Progenitor cell of endocrine pancreas (in vitro differentiated cells): Measurements from ENCODE around the gene GH2. TPM values are rescaled to one million over a fixed set of nuclear protein-coding genes. Genes with fewer than 3 reads are reported as not detected.
"Not testable (repeated sequence)": the region's sequence is repeated elsewhere in the genome, so short reads cannot be mapped to it uniquely, and the experiment has no call there.

Experiments
- DNase-seq: peaks from one replicate; pipeline ENCODE4 v3.0.0; 2021; ENCODE audit warnings: low spot score; ENCODE audit not compliant: unreplicated experiment
- H3K27ac Mint-ChIP-seq: 2 replicates; pipeline ENCODE4 v1.8.0; 2021; ENCODE audit warnings: mild to moderate bottlenecking, moderate library complexity, mixed read lengths
- H3K27me3 Mint-ChIP-seq: 2 replicates; pipeline ENCODE4 v1.8.0; 2021; ENCODE audit warnings: mixed read lengths
- H3K36me3 Mint-ChIP-seq: 2 replicates; pipeline ENCODE4 v1.8.0; 2022; ENCODE audit warnings: mixed read lengths; ENCODE audit not compliant: insufficient read depth
- H3K4me1 Mint-ChIP-seq: 2 replicates; pipeline ENCODE4 v1.8.0; 2021; ENCODE audit warnings: low read depth, mixed read lengths
- H3K4me3 Mint-ChIP-seq: 2 replicates; pipeline ENCODE4 v1.8.0; 2021; ENCODE audit warnings: low read depth, mild to moderate bottlenecking, moderate library complexity, mixed read lengths
- H3K9me3 Mint-ChIP-seq: 2 replicates; pipeline ENCODE4 v1.8.0; 2021; ENCODE audit warnings: low read depth, mixed read lengths
- total RNA-seq: library from RNA; stranded (reverse); gene quantifications from 2 replicates; pipeline ENCODE4 v1.2.1, GENCODE V29; 2021
- TF ChIP-seq, protein P1 (sequence below): fragments of 200-600 bp; sonication (generic); IDR thresholded peaks from one replicate; pipeline ENCODE4 v1.5.0; 2021; ENCODE audit warnings: antibody characterized with exemption, mild to moderate bottlenecking; ENCODE audit not compliant: unreplicated experiment

The GH2 gene
- total RNA-seq, 1 donor from 2014 or later = not detected

DNA sequence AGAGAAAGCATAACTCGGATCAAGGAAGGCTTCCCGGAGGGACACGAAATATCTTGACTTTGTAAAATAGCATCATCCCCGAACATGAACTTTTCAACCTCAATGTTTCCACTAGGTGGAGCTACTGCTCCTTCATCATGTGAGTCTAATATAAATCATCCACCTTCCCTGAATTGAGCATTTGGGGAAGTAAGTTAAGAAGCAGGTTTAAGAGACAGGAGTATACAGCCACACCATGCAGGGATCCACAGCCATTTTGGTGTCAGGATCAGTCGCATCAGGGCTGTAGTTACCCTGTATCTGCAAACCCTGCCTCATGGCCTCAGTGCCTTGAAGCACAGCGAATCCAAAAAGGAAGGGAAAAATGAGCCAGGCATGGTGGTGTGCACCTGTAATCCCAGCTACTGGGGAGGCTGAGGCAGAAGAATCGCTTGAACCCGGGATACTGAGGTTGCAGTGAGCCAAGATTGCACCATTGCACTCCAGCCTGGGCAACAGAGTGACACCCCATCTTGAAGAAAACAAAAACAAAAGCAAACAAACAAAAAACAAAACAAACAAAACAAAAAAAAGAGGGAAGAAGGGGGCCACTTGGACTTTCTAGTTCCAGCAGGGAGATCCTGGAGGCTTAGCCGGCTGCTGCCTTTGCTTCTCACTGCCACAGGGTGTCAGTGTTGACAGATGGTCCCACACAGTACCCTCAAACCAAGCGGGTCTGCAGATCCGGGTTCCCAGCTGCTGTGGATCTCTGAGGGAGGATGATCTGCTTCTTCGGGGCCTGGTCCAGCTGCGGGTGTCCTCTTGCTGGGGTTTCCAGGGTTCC lies 7.5 kb upstream of the GH2 start:
- H3K27ac Mint-ChIP-seq, H3K36me3 Mint-ChIP-seq, DNase-seq, H3K9me3 Mint-ChIP-seq, H3K4me1 Mint-ChIP-seq, H3K4me3 Mint-ChIP-seq: not testable (repeated sequence)
- TF ChIP-seq, protein P1, sequence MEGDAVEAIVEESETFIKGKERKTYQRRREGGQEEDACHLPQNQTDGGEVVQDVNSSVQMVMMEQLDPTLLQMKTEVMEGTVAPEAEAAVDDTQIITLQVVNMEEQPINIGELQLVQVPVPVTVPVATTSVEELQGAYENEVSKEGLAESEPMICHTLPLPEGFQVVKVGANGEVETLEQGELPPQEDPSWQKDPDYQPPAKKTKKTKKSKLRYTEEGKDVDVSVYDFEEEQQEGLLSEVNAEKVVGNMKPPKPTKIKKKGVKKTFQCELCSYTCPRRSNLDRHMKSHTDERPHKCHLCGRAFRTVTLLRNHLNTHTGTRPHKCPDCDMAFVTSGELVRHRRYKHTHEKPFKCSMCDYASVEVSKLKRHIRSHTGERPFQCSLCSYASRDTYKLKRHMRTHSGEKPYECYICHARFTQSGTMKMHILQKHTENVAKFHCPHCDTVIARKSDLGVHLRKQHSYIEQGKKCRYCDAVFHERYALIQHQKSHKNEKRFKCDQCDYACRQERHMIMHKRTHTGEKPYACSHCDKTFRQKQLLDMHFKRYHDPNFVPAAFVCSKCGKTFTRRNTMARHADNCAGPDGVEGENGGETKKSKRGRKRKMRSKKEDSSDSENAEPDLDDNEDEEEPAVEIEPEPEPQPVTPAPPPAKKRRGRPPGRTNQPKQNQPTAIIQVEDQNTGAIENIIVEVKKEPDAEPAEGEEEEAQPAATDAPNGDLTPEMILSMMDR = peak; percentile 54
- peaks cover 19% of the 10 kb centered on the region for H3K27me3 Mint-ChIP-seq

DNA sequence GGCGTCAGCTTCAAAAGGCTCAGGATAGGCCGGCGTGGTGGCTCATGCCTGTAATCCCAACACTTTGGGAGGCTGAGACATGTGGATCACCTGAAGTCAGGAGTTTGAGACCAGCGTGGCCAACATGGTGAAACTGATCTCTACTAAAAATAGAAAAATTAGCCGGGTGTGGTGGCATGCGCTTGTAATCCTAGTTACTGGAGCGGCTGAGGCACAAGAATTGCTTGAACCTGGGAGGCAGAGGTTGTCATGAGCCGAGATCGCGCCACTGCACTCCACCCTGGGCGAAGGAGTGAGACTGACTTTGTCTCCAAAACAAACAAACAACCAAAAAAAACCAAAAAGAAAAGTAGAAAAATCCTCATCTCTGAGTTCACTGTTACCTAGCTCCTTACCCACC lies 3.4 kb upstream of the GH2 start:
- not testable (repeated sequence) for H3K36me3 Mint-ChIP-seq, H3K4me1 Mint-ChIP-seq, DNase-seq, H3K4me3 Mint-ChIP-seq, H3K27ac Mint-ChIP-seq, H3K9me3 Mint-ChIP-seq
- peaks cover 24% of the 10 kb centered on the region for H3K27me3 Mint-ChIP-seq

DNA sequence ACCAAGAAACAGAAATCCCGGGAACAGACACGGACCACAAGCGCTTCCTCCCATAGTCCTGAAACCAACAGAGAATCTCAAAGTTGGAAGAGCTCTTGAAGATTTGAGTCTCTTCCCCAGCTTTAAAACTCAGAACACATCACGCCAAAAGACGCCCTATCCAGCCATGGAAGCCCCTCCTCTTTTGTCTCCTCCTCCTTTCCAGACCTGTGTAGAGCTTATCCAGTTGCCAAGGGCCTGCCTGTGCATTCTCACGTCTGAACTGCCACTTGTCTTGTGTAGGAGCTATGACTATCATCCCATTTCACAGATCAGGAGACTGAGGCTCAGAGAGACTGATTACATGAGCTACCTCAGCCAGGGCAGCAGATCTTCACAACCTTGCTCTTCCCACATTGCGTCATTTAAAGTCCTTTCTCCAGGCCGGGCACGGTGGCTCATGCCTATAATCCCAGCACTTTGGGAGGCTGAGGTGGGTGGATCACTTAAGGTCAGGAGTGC lies 932 bp upstream of the GH2 start:
- not testable (repeated sequence) for H3K9me3 Mint-ChIP-seq, DNase-seq, H3K27ac Mint-ChIP-seq, H3K4me1 Mint-ChIP-seq, H3K4me3 Mint-ChIP-seq, H3K36me3 Mint-ChIP-seq
- H3K27me3 Mint-ChIP-seq = peaks cover 33% of the 10 kb centered on the region

DNA sequence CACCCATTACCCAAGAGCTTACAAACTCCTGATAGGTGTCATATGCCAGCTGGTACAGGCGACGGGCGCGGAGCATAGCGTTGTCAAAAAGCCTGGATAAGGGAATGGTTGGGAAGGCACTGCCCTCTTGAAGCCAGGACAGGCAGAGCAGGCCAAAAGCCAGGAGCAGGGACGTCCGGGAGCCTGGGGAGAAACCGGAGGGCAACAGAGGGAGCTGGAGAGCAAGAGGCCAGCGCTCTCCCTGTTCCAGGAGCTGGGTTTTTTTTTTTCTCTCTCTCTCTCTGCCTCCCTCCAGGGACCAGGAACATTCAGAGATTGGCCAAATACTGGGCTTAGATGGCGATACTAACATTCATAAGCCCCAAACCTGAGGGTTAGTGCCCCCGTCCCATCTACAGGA lies 407 bp downstream of the GH2 start:
- H3K36me3 Mint-ChIP-seq, H3K9me3 Mint-ChIP-seq, DNase-seq, H3K27ac Mint-ChIP-seq, H3K4me3 Mint-ChIP-seq, H3K4me1 Mint-ChIP-seq: not testable (repeated sequence)
- TF ChIP-seq, protein P1 = peak; percentile 14
- H3K27me3 Mint-ChIP-seq = peaks cover 25% of the 10 kb centered on the region

DNA sequence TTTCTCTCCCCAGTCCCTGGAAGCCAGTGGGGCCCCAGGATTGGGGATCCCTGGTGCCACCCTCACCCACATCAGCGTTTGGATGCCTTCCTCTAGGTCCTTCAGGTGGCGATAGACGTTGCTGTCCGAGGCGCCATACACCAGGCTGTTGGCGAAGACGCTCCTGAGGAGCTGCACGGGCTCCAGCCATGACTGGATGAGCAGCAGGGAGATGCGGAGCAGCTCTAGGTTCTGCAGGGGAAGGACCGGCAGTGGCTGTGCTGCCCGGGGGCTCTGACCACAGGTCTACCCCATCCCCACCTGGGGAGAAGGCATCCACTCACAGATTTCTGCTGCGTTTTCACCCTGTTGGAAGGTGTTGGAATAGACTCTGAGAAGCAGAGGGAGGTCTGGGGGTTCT lies 1.0 kb downstream of the GH2 start:
- H3K27ac Mint-ChIP-seq = no peak overlapping the region
- no peaks in the 10 kb centered on the region for H3K4me1 Mint-ChIP-seq
- no peak overlapping the region for H3K4me3 Mint-ChIP-seq
- H3K36me3 Mint-ChIP-seq = no peaks in the 10 kb centered on the region
- TF ChIP-seq, protein P1 = no peak
- peaks cover 28% of the 10 kb centered on the region for H3K27me3 Mint-ChIP-seq
- DNase-seq = no peak
- H3K9me3 Mint-ChIP-seq = no peaks in the 10 kb centered on the region

DNA sequence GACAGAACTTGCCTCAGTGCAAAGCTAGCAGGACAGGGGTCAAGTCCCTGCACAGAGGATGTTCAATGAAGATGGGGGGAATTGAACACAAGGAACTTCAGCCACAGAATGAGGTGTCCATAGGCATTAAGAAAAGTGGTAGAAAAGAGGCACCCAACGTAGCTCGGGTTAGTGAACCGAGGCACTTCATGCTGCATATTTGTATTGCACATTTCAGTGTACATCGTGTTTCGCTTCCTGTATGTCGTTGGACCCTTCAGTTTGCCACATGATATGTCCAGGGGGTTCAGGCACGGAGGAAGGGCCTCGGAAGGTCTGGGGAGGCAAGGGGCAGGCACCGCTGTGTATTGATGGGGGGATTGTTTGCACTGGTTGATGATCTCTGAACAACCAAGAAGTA lies 3.3 kb downstream of the GH2 start:
- not testable (repeated sequence) for DNase-seq, H3K4me3 Mint-ChIP-seq, H3K4me1 Mint-ChIP-seq, H3K36me3 Mint-ChIP-seq, H3K9me3 Mint-ChIP-seq, H3K27ac Mint-ChIP-seq
- H3K27me3 Mint-ChIP-seq = peaks cover 33% of the 10 kb centered on the region

DNA sequence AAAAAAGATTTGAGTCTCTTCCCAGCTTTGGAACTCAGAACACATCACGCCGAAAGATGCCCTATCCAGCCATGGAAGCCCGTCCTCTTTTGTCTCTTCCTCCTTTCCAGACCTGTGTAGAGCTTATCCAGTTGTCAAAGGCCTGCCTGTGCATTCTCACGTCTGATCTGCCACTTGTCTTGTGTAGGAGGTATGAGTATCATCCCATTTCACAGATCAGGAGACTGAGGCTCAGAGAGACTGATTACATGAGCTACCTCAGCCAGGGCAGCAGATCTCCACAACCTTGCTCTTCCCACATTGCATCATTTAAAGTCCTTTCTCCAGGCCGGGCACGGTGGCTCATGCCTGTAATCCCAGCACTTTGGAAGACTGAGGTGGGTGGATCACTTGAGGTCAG lies 7.1 kb downstream of the GH2 start:
- H3K9me3 Mint-ChIP-seq, DNase-seq, H3K36me3 Mint-ChIP-seq, H3K27ac Mint-ChIP-seq, H3K4me1 Mint-ChIP-seq, H3K4me3 Mint-ChIP-seq: not testable (repeated sequence)
- H3K27me3 Mint-ChIP-seq = peaks cover 26% of the 10 kb centered on the region

DNA sequence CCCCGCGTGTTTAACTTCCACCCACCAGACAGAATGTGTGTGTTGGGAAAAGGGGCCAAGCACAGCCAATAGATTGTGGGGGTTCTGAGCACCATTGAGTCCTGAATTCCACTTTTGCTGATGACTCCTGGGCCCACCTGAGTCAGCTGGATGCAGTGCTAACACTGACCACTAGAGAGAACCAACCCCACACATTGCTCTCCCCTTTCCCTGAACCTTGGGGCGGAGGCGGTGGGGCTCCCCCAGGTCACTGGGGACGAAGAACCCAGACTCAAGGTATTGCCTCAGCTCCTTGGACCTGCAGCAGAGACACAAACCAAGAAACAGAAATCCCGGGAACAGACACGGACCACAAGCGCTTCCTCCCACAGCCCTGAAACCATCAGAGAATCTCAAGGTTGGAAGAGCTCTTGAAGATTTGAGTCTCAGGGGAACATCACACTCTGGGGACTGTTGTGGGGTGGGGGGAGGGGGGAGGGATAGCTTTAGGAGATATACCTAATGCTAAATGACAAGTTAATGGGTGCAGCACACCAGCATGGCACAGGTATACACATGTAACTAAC lies 7.6 kb downstream of the GH2 start:
- not testable (repeated sequence) for H3K36me3 Mint-ChIP-seq, H3K4me1 Mint-ChIP-seq, DNase-seq, H3K27ac Mint-ChIP-seq, H3K4me3 Mint-ChIP-seq, H3K9me3 Mint-ChIP-seq
- H3K27me3 Mint-ChIP-seq = peaks cover 23% of the 10 kb centered on the region

DNA sequence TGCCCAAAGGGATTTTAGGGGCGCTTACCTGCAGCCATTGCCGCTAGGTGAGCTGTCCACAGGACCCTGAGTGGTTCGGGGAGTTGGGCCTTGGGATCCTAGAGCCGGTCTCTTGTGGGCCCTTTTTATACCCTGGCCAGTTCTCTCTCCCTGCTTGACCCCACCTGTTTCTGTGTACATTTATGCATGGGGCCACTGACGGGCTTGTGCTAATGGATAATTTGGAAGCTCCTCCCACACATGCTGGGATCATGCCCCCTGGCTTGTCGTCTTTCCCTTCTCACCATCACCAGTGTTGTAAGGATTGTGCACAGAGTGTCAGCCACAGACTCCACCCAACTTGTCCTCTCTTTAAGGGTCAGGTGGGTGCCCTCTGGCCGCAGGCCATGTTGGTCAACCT lies 8.2 kb downstream of the GH2 start, which contains the start of gene CSH2:
TSS of gene CSH2 (minus strand) at position 101 of the 400 bp plus-strand sequence. CDS start at position 38, 63 bp downstream.
- H3K36me3 Mint-ChIP-seq, H3K27ac Mint-ChIP-seq, H3K4me3 Mint-ChIP-seq, H3K9me3 Mint-ChIP-seq, H3K4me1 Mint-ChIP-seq, DNase-seq: not testable (repeated sequence)
- peaks cover 22% of the 10 kb centered on the region for H3K27me3 Mint-ChIP-seq

DNA sequence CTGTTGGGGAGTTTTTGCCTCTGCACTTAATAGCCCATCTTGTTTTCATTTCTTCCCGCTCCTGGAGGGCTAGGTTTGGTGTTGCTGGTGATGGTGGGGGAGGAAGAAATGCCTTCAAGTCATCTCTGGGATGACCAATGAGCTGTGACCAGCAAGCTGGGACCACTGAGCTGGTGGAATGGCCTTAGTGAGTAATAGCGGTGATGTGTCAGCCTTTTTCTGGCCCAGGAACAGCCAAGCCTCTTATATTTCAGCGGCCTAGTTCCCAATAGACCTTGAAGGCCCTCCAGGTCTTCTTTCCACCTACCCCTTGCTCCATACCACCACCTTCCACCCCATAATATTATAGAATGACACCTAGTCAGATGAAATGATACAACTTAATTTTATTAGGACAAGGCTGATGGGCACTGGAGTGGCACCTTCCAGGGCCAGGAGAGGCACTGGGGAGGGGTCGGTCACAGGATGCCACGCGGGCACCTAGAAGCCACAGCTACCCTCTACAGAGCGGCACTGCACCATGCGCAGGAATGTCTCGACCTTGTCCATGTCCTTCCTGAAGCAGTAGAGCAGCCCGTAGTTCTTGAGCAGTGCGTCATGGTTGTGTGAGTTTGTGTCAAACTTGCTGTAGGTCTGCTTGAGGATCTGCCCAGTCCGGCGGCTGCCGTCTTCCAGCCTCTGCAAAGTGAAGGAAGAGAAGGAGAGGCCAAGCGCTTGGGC lies 9.9 kb downstream of the GH2 start:
- not testable (repeated sequence) for H3K27ac Mint-ChIP-seq, DNase-seq, H3K36me3 Mint-ChIP-seq, H3K4me1 Mint-ChIP-seq, H3K9me3 Mint-ChIP-seq, H3K4me3 Mint-ChIP-seq
- peaks cover 12% of the 10 kb centered on the region for H3K27me3 Mint-ChIP-seq
